Neural cell (in vitro differentiated cells): ENCODE data around the gene SEPTIN1. TPM values are rescaled to one million over a fixed set of nuclear protein-coding genes. Genes with fewer than 3 reads are reported as not detected.
A peak's percentile ranks its signal among the peaks of the same experiment; 100 is the strongest.

ENCODE experiments used
- H2AFZ ChIP-seq: fragments of 200-600, 300-800 bp; sonication (generic), shearing (Covaris generic); 2 replicates; pipeline ENCODE4 v1.6.0; 2014; ENCODE audit warnings: low read depth, mild to moderate bottlenecking, antibody characterized with exemption, low read length, moderate library complexity
- H3F3A ChIP-seq: fragments of 200-600 bp; shearing (Covaris generic); 2 replicates; pipeline ENCODE4 v1.6.1; 2016; ENCODE audit warnings: mild to moderate bottlenecking, moderate library complexity, mixed read lengths, antibody characterized with exemption, low read length; ENCODE audit not compliant: insufficient read depth, poor library complexity, severe bottlenecking
- H3K27ac ChIP-seq: fragments of 200-600, 300-800 bp; sonication (generic), shearing (Covaris generic); 2 replicates; pipeline ENCODE4 v1.5.1; 2014; ENCODE audit warnings: mild to moderate bottlenecking, low read length, moderate library complexity
- H3K27me3 ChIP-seq: fragments of 300-800, 200-600 bp; sonication (generic), shearing (Covaris generic); 2 replicates; pipeline ENCODE4 v1.6.0; 2014; ENCODE audit warnings: mild to moderate bottlenecking, low read depth, low read length, moderate library complexity; ENCODE audit not compliant: insufficient read depth
- H3K36me3 ChIP-seq: fragments of 300-800, 200-600 bp; sonication (generic), shearing (Covaris generic); 2 replicates; pipeline ENCODE4 v1.5.1; 2014; ENCODE audit warnings: mild to moderate bottlenecking, antibody characterized with exemption, low read length, moderate library complexity; ENCODE audit not compliant: insufficient read depth
- H3K4me2 ChIP-seq: fragments of 300-800, 200-600 bp; sonication (generic), shearing (Covaris generic); 2 replicates; pipeline ENCODE4 v1.6.0; 2014; ENCODE audit warnings: mild to moderate bottlenecking, low read length
- H3K4me3 ChIP-seq: fragments of 300-800, 200-600 bp; sonication (generic), shearing (Covaris generic); 2 replicates; pipeline ENCODE4 v1.5.1; 2014; ENCODE audit warnings: mild to moderate bottlenecking, low read length, moderate library complexity
- H3K79me2 ChIP-seq: fragments of 200-600 bp; shearing (Covaris generic); replicated peaks from 2 replicates; pipeline ENCODE4 v1.6.0; 2014; ENCODE audit warnings: mild to moderate bottlenecking, low read length, moderate library complexity; ENCODE audit not compliant: insufficient read depth
- H3K9ac ChIP-seq: fragments of 300-800, 200-600 bp; sonication (generic), shearing (Covaris generic); 2 replicates; pipeline ENCODE4 v1.6.1; 2016; ENCODE audit warnings: mild to moderate bottlenecking, low read length, mixed read lengths
- H3K9me2 ChIP-seq: fragments of 200-600 bp; shearing (Covaris generic); 2 replicates; pipeline ENCODE4 v1.6.1; 2016; ENCODE audit warnings: mild to moderate bottlenecking, low read length, mixed read lengths; ENCODE audit not compliant: insufficient read depth
- H3K9me3 ChIP-seq: fragments of 200-600, 300-800 bp; sonication (generic), shearing (Covaris generic); 2 replicates; pipeline ENCODE4 v1.6.1; 2016; ENCODE audit warnings: mild to moderate bottlenecking, mixed run types, low read length, moderate library complexity, mixed read lengths
- H4K20me1 ChIP-seq: fragments of 200-600 bp; shearing (Covaris generic); 2 replicates; pipeline ENCODE4 v1.6.1; 2016; ENCODE audit warnings: mild to moderate bottlenecking, mixed run types; ENCODE audit not compliant: insufficient read depth
- CTCF ChIP-seq: fragments of 450-650 bp; IDR thresholded peaks from 2 replicates; pipeline ENCODE4 v1.5.1; 2014; ENCODE audit warnings: antibody characterized with exemption, mild to moderate bottlenecking, moderate library complexity; ENCODE audit not compliant: poor library complexity, severe bottlenecking
- EP300 ChIP-seq: fragments of 450-650 bp; conservative IDR thresholded peaks from 2 replicates; pipeline ENCODE4 v1.6.1; 2014; ENCODE audit warnings: antibody characterized with exemption, mild to moderate bottlenecking, moderate library complexity; ENCODE audit not compliant: poor library complexity, severe bottlenecking
- EZH2 ChIP-seq: fragments of 200-600, 300-800 bp; shearing (Covaris generic), sonication (generic); IDR thresholded peaks from 2 replicates; pipeline ENCODE4 v1.6.1; 2014; ENCODE audit warnings: antibody characterized with exemption, low read length, borderline replicate concordance, mild to moderate bottlenecking; ENCODE audit not compliant: insufficient read depth, poor library complexity, severe bottlenecking
- MXI1 ChIP-seq: fragments of 450-650 bp; conservative IDR thresholded peaks from 2 replicates; pipeline ENCODE4 v1.6.1; 2014; ENCODE audit warnings: antibody characterized with exemption, mild to moderate bottlenecking; ENCODE audit not compliant: poor library complexity, severe bottlenecking
- POLR2AphosphoS5 ChIP-seq: IDR thresholded peaks from 2 replicates; pipeline ENCODE4 v1.6.1; 2012
- RAD21 ChIP-seq: fragments of 450-650 bp; conservative IDR thresholded peaks from 2 replicates; pipeline ENCODE4 v1.6.1; 2014; ENCODE audit warnings: antibody characterized with exemption, mild to moderate bottlenecking, moderate library complexity
- SMC3 ChIP-seq: fragments of 450-650 bp; conservative IDR thresholded peaks from 2 replicates; pipeline ENCODE4 v1.6.1; 2014; ENCODE audit warnings: antibody characterized with exemption, mild to moderate bottlenecking, moderate library complexity; ENCODE audit not compliant: poor library complexity
- TAF1 ChIP-seq: IDR thresholded peaks from 2 replicates; pipeline ENCODE4 v1.6.1; 2012; ENCODE audit warnings: low read depth
- polyA plus RNA-seq: library from polyadenylated mRNA; depleted of rRNA; stranded (reverse); fragments of >200 nt; gene quantifications from 2 replicates; pipeline ENCODE4 v1.2.3, GENCODE V29; 2014
- TF ChIP-seq, protein P1 (sequence below): IDR thresholded peaks from 2 replicates; pipeline ENCODE4 v1.6.1; 2012; ENCODE audit warnings: borderline replicate concordance

Gene SEPTIN1
- polyA plus RNA-seq, 1 donor from 2014 or later, result 0.38 TPM

- Histone ChIP-seq H3F3A (no peaks in the 10 kb centered on the region), H4K20me1 (no peaks in the 10 kb centered on the region), H3K27ac (no peak within 1 kb of the TSS), H3K4me2 (no peak within 1 kb of the TSS), H3K9me2 (no peaks in the 10 kb centered on the region), H3K9me3 (no peaks in the 10 kb centered on the region), H3K4me3 (peak within 1 kb of the TSS; percentile 71), H2AFZ (peak within 1 kb of the TSS; percentile 65), H3K79me2 (peaks cover 5% of the 10 kb centered on the region), H3K36me3 (no peaks in the 10 kb centered on the region), H3K27me3 (no peaks in the 10 kb centered on the region), H3K9ac (peak within 1 kb of the TSS; percentile 68)
- TF ChIP-seq POLR2AphosphoS5 (peak; percentile 47), RAD21 (no peak), MXI1 (peak; percentile 72), CTCF (peak; percentile 38), SMC3 (no peak), TAF1 (no peak), EZH2 (no peak), EP300 (no peak)
- TF ChIP-seq, protein P1, sequence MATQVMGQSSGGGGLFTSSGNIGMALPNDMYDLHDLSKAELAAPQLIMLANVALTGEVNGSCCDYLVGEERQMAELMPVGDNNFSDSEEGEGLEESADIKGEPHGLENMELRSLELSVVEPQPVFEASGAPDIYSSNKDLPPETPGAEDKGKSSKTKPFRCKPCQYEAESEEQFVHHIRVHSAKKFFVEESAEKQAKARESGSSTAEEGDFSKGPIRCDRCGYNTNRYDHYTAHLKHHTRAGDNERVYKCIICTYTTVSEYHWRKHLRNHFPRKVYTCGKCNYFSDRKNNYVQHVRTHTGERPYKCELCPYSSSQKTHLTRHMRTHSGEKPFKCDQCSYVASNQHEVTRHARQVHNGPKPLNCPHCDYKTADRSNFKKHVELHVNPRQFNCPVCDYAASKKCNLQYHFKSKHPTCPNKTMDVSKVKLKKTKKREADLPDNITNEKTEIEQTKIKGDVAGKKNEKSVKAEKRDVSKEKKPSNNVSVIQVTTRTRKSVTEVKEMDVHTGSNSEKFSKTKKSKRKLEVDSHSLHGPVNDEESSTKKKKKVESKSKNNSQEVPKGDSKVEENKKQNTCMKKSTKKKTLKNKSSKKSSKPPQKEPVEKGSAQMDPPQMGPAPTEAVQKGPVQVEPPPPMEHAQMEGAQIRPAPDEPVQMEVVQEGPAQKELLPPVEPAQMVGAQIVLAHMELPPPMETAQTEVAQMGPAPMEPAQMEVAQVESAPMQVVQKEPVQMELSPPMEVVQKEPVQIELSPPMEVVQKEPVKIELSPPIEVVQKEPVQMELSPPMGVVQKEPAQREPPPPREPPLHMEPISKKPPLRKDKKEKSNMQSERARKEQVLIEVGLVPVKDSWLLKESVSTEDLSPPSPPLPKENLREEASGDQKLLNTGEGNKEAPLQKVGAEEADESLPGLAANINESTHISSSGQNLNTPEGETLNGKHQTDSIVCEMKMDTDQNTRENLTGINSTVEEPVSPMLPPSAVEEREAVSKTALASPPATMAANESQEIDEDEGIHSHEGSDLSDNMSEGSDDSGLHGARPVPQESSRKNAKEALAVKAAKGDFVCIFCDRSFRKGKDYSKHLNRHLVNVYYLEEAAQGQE, result peak; percentile 52
These were observed 24.9 kb upstream of the SEPTIN1 start, which contains the start of gene ZNF771 for GRCh38 chr16:30407102-30407803. TSS of gene ZNF771 (plus strand) at chr16:30407606. CDS start at chr16:30408054, 448 bp downstream.

- H3K79me2 ChIP-seq, result peaks cover 5% of the 10 kb centered on the region
- no peaks in the 10 kb centered on the region for H3K36me3 ChIP-seq
- H3K9me2 ChIP-seq, result no peaks in the 10 kb centered on the region
- H3K4me2 ChIP-seq, result no peak overlapping the region
- H3K27me3 ChIP-seq, result no peaks in the 10 kb centered on the region
- peak overlapping the region; percentile 71 for H3K4me3 ChIP-seq
- H3K9me3 ChIP-seq, result no peaks in the 10 kb centered on the region
- no peak for TF ChIP-seq MXI1
- no peak for TF ChIP-seq TAF1
- TF ChIP-seq RAD21, result no peak
- TF ChIP-seq EP300, result no peak
- TF ChIP-seq CTCF, result no peak
- TF ChIP-seq POLR2AphosphoS5, result no peak
- TF ChIP-seq, protein P1, result no peak
- no peak for TF ChIP-seq EZH2
- no peak for TF ChIP-seq SMC3
- peak overlapping the region; percentile 65 for H2AFZ ChIP-seq
- no peaks in the 10 kb centered on the region for H3F3A ChIP-seq
- peak overlapping the region; percentile 68 for H3K9ac ChIP-seq
- no peaks in the 10 kb centered on the region for H4K20me1 ChIP-seq
- no peak overlapping the region for H3K27ac ChIP-seq
These were observed 24.4 kb upstream of the SEPTIN1 start for GRCh38 chr16:30406795-30407101.
